ENCODE data around the gene ZFAND4. TPM values are rescaled to one million over a fixed set of nuclear protein-coding genes. Genes with fewer than 3 reads are reported as not detected.
"Not testable (repeated sequence)": the region's sequence is repeated elsewhere in the genome, so short reads cannot be mapped to it uniquely, and the experiment has no call there.

Gene ZFAND4
- total and polyA plus RNA-seq, 8 donors = 11.9 to 15.8 (median 13.9) TPM

DNA sequence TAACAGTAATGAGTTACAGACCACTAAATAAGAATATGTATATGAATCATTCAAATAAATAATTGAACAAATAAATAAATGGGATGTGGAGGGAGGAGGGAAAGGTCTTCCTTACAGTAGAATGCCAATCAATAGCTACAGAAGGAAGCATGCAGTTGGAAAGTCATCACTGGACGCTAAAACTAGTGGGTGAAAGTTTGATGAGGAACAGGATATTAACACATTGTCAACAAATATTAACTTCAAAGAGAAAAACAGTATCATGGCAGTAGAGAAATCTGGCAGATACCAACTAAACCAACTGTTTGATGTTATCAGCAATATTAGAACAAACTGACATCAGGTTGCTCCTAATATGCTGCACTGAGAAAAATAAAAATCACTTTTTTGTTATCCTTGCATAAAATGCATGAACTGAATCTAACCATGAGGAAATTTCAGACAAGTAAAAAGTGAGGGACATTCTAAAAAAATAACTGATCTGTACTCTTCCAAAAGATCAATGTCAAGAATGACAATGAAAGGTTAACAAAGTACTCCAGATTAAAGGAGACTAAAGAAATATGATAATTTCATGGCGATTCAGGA lies 94.1 kb downstream of the ZFAND4 start:
- DNase-seq (no peak), ATAC-seq (no peak)
- no peak overlapping the region for H3K27ac ChIP-seq
- no peaks in the 10 kb centered on the region for H3K9me3 ChIP-seq
- H3K4me1 ChIP-seq = peaks cover 0 to 13% of the 10 kb centered on the region in 2 donors
- H3K36me3 ChIP-seq = no peaks in the 10 kb centered on the region
- H3K4me3 ChIP-seq = no peak overlapping the region
- intact Hi-C loops (cut with DNase I) = no loop called here
- TF ChIP-seq, protein P1, sequence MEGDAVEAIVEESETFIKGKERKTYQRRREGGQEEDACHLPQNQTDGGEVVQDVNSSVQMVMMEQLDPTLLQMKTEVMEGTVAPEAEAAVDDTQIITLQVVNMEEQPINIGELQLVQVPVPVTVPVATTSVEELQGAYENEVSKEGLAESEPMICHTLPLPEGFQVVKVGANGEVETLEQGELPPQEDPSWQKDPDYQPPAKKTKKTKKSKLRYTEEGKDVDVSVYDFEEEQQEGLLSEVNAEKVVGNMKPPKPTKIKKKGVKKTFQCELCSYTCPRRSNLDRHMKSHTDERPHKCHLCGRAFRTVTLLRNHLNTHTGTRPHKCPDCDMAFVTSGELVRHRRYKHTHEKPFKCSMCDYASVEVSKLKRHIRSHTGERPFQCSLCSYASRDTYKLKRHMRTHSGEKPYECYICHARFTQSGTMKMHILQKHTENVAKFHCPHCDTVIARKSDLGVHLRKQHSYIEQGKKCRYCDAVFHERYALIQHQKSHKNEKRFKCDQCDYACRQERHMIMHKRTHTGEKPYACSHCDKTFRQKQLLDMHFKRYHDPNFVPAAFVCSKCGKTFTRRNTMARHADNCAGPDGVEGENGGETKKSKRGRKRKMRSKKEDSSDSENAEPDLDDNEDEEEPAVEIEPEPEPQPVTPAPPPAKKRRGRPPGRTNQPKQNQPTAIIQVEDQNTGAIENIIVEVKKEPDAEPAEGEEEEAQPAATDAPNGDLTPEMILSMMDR (IDR thresholded peaks at IDR 0.05) = no peak
- no peaks in the 10 kb centered on the region for H3K27me3 ChIP-seq

DNA sequence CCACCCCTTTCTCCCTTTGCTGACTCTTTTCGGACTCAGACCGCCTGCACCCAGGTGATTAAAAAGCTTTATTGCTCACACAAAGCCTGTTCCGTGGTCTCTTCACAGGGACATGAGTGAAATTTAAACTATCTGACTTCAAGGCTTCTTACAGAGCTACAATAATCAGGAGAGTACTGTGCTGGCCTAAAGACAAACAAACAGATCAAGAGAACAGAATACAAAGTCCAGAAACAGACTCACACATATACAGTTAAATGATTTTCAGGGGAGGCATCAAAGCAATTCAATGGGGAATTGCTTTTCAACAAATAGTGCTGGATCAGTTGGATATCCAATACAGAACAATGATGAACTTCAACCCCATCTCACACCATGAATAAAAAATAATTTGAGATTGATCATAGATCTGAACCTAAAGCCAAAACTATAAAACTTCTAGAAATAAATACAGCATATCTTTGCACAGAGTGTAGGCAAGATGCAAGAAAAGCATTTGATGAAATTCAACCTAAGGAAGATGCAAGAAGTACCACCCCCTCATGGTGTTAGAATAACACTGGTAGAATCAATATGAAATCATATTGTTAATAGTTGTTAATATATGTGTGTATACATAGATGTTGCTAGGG lies 96.5 kb downstream of the ZFAND4 start:
- H3K36me3 ChIP-seq = no peaks in the 10 kb centered on the region
- no peak for ATAC-seq
- H3K4me3 ChIP-seq = no peak overlapping the region
- no peaks in the 10 kb centered on the region for H3K27me3 ChIP-seq
- no peaks in the 10 kb centered on the region for H3K9me3 ChIP-seq
- no peak for DNase-seq
- TF ChIP-seq, protein P1 (IDR thresholded peaks at IDR 0.05) = no peak
- intact Hi-C loops (cut with DNase I) = no loop called here
- no peak overlapping the region for H3K27ac ChIP-seq
- H3K4me1 ChIP-seq = peaks cover 0 to 13% of the 10 kb centered on the region in 2 donors

DNA sequence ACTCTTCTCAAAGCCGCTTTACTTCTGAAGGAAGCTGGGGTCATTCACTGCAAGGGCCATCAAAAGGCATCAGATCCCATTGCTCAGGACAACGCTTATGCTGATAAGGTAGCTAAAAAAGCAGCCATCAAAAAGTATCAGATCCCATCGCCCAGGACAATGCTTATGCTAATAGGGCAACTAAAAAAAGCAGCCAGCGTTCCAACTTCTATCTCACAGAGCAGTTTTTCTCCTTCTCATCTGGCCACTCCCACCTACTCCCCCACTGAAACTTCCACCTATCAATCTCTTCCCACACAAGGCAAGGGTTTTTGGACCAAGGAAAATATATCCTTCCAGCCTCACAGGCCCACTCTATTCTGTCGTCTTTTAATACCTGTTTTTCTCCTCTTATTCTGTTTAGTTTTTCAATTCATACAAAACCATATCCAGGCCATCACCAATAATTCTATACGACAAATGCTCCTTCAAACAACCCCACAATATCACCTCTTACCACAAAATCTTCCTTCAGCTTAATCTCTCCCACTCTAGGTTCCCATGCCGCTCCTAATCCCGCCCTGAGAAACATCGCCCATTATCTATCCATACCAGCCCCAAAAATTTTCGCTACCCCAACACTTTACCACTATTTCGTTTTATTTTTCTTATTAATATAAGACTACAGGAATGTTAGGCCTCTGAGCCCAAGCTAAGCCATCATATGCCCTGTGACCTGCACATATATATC lies 97.4 kb downstream of the ZFAND4 start:
- DNase-seq; H3K27ac ChIP-seq; intact Hi-C loops (cut with DNase I); H3K27me3 ChIP-seq; H3K4me1 ChIP-seq; H3K36me3 ChIP-seq; ATAC-seq; H3K4me3 ChIP-seq; H3K9me3 ChIP-seq: not testable (repeated sequence)

DNA sequence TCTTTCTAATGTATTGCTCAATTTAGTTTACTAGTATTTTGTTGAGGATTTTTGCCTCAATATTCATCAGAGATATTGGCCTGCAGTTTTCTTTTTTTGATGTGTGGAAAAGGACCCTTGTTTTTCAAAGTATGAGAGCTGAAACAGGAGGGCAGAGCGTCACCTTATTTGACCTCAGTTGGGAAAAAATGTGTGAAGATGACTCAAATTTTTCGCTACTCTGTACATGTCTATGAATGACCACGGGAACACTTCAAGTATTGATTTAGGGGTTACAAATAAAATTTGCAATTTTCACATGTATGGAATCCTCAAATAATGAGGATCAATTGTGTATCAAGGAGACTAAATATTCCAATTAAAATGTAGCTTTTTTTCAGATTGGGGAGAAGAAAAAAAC lies 103.1 kb downstream of the ZFAND4 start:
- no peak overlapping the region for H3K27ac ChIP-seq
- DNase-seq (no peak), ATAC-seq (no peak)
- no peaks in the 10 kb centered on the region for H3K4me1 ChIP-seq
- no peaks in the 10 kb centered on the region for H3K27me3 ChIP-seq
- H3K4me3 ChIP-seq = no peak overlapping the region
- intact Hi-C loops (cut with DNase I) = no loop called here
- H3K36me3 ChIP-seq = no peaks in the 10 kb centered on the region
- TF ChIP-seq, protein P1 (IDR thresholded peaks at IDR 0.05) = no peak
- H3K9me3 ChIP-seq = no peaks in the 10 kb centered on the region

DNA sequence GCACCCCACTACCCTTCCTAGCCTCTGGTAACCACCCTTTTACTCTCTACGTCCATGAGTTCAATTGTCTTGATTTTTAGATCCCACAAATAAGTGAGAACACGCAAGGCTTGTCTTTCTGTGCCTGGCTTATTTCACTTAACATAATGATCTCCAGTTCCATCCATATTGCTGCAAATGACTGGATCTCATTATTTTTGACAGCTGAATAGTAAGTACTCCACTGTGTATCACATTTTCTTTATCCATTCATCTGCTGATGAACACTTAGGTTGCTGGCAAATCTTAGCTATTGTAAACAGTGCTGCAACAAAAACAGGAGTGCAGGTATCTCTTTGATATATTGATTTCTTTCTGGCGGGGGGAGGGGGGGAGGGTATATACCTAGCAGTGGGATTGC lies 106.2 kb downstream of the ZFAND4 start:
- no peaks in the 10 kb centered on the region for H3K4me1 ChIP-seq
- DNase-seq (no peak), ATAC-seq (no peak)
- H3K36me3 ChIP-seq = no peaks in the 10 kb centered on the region
- no peaks in the 10 kb centered on the region for H3K9me3 ChIP-seq
- no peak overlapping the region for H3K4me3 ChIP-seq
- no peaks in the 10 kb centered on the region for H3K27me3 ChIP-seq
- intact Hi-C loops (cut with DNase I) = no loop called here
- TF ChIP-seq, protein P1 (IDR thresholded peaks at IDR 0.05) = no peak
- H3K27ac ChIP-seq = no peak overlapping the region

Other genes with a start within 250 kb of the ZFAND4 start
- 10 to 100 TPM; 46.4 to 54.2 TPM for gene WASHC2C, start 54.5 kb upstream of the ZFAND4 start, total RNA-seq
- gene WASHC2C, start 54.5 kb upstream of the ZFAND4 start, polyA plus RNA-seq (ENCODE audit: insufficient read length in 6 of 6) = 10 to 100 TPM; 47.9 to 61.1 (median 54.0) TPM
- 10 to 100 TPM; 15.0 to 15.5 TPM for gene AGAP4, start 174.7 kb upstream of the ZFAND4 start, total RNA-seq
- gene AGAP4, start 174.7 kb upstream of the ZFAND4 start, polyA plus RNA-seq (ENCODE audit: insufficient read length in 6 of 6) = 10 to 100 TPM; 34.6 to 63.4 (median 45.3) TPM